HL-60 (cell line): ENCODE data around the gene FBXL17.

Source experiments
- DNase-seq, 2 experiments: peaks; one replicate each; pipeline ENCODE4 v3.0.0-alpha.2; 2010 to 2020; ENCODE audit warnings: low read depth in 1 of 2, low spot score in 1 of 2
- H3K27ac ChIP-seq: fragments of 250-450 bp; sonication (Bioruptor Pico); replicated peaks from 2 replicates; pipeline ENCODE4 v1.5.1; 2020; ENCODE audit warnings: mild to moderate bottlenecking, moderate library complexity
- H3K27me3 ChIP-seq: fragments of 250-450 bp; sonication (Bioruptor Pico); 2 replicates; pipeline ENCODE4 v1.5.1; 2021; ENCODE audit warnings: mild to moderate bottlenecking, moderate library complexity; ENCODE audit not compliant: insufficient read depth, poor library complexity, severe bottlenecking
- H3K4me3 ChIP-seq: replicated peaks from 2 replicates; pipeline ENCODE4 v1.5.1; 2011; ENCODE audit warnings: mild to moderate bottlenecking, control low read depth, low read length; ENCODE audit not compliant: insufficient read depth
- CTCF ChIP-seq: IDR thresholded peaks from one replicate; pipeline ENCODE4 v1.5.1; 2011; ENCODE audit warnings: low read length, control low read depth, inconsistent platforms; ENCODE audit not compliant: insufficient read depth
- GABPA ChIP-seq: IDR thresholded peaks from 2 replicates; pipeline ENCODE4 v1.6.1; 2012; ENCODE audit warnings: low read depth
- POLR2AphosphoS5 ChIP-seq: IDR thresholded peaks from 2 replicates; pipeline ENCODE4 v1.6.1; 2012; ENCODE audit warnings: low read depth
- REST ChIP-seq: IDR thresholded peaks from 2 replicates; pipeline ENCODE4 v1.6.1; 2012; ENCODE audit warnings: low read depth; ENCODE audit not compliant: insufficient replicate concordance
- SPI1 ChIP-seq: IDR thresholded peaks from 2 replicates; pipeline ENCODE4 v1.6.1; 2012; ENCODE audit warnings: low read depth, mild to moderate bottlenecking, borderline replicate concordance

Gene FBXL17

GRCh38 chr5:108102463-108102862 lies 279.4 kb downstream of the FBXL17 start:
- Histone ChIP-seq H3K4me3 (no peak overlapping the region), H3K27me3 (no peaks in the 10 kb centered on the region), H3K27ac (no peak overlapping the region)
- DNase-seq = no peak
- TF ChIP-seq CTCF = no peak
- TF ChIP-seq REST = no peak
- TF ChIP-seq SPI1 = no peak
- TF ChIP-seq POLR2AphosphoS5 = no peak
- TF ChIP-seq GABPA = no peak

- DNase-seq = no peak
- no peak for TF ChIP-seq REST
- TF ChIP-seq POLR2AphosphoS5 = no peak
- no peak for TF ChIP-seq SPI1
- no peak for TF ChIP-seq GABPA
- no peak for TF ChIP-seq CTCF
- Histone ChIP-seq H3K27ac (no peak overlapping the region), H3K27me3 (no peaks in the 10 kb centered on the region), H3K4me3 (no peak overlapping the region)
Measured at GRCh38 chr5:108101821-108102220, 280.1 kb downstream of the FBXL17 start.

GRCh38 chr5:108101130-108101529 lies 280.8 kb downstream of the FBXL17 start:
- H3K27ac ChIP-seq = no peak overlapping the region
- TF ChIP-seq CTCF (no peak), POLR2AphosphoS5 (no peak), REST (no peak), SPI1 (no peak), GABPA (no peak)
- H3K27me3 ChIP-seq = no peaks in the 10 kb centered on the region
- no peak for DNase-seq
- no peak overlapping the region for H3K4me3 ChIP-seq
